Ascending aorta (tissue), 2 donors: ENCODE results near the gene MRAS. TPM values are rescaled to one million over a fixed set of nuclear protein-coding genes. Genes with fewer than 3 reads are reported as not detected.
A peak's percentile ranks its signal among the peaks of the same experiment; 100 is the strongest.

Experiments
- DNase-seq, 2 donors: peaks; one replicate each; pipeline ENCODE4 v3.0.0-alpha.2; 2019; ENCODE audit warnings: low spot score in 2 of 2
- H3K27ac ChIP-seq, 2 donors: fragments of 200-600 bp; sonication (generic); one replicate each; pipeline ENCODE4 v1.5.1; 2016 to 2017; ENCODE audit warnings: mild to moderate bottlenecking in 1 of 2
- H3K27me3 ChIP-seq: fragments of 200-600 bp; sonication (generic); one replicate; pipeline ENCODE4 v1.5.1; 2017
- H3K36me3 ChIP-seq, 2 donors: fragments of 200-600 bp; sonication (generic); one replicate each; pipeline ENCODE4 v1.5.1; 2016
- H3K4me1 ChIP-seq, 2 donors: fragments of 200-600 bp; sonication (generic); one replicate each; pipeline ENCODE4 v1.5.1; 2016 to 2017; ENCODE audit warnings: mild to moderate bottlenecking in 1 of 2
- H3K4me3 ChIP-seq, 2 donors: fragments of 200-600 bp; sonication (generic); one replicate each; pipeline ENCODE4 v1.5.1; 2016 to 2017; ENCODE audit warnings: mild to moderate bottlenecking in 1 of 2
- H3K9me3 ChIP-seq, 2 donors: fragments of 200-600 bp; sonication (generic); one replicate each; pipeline ENCODE4 v1.5.1; 2016
- CTCF ChIP-seq, 3 experiments: fragments of 200-600 bp in 2 of 3; fragments of 450-650 bp in 1 of 3; sonication (generic) in 2 of 3; IDR thresholded peaks; one replicate each; pipeline ENCODE4 v1.5.1; 2016 to 2019; ENCODE audit warnings: antibody characterized with exemption in 3 of 3, mild to moderate bottlenecking in 1 of 3, moderate library complexity in 1 of 3
- intact Hi-C: fragments of 100-400 bp; cut with DNase I; formaldehyde crosslinking; loops from one replicate; pipeline ENCODE4 v1.15.1; 2023
- total RNA-seq: library from RNA; depleted of rRNA; stranded (reverse); fragments of >200 nt; gene quantifications from one replicate; pipeline ENCODE4 v1.1.0, GENCODE V29; 2016

MRAS gene
- total RNA-seq, 1 donor from 2014 or later: 24.5 TPM

- Histone ChIP-seq H3K36me3 (no peaks in the 10 kb centered on the region), H3K4me3 (peak overlapping the region; percentile 51 to 76), H3K27me3 (no peaks in the 10 kb centered on the region), H3K9me3 (no peaks in the 10 kb centered on the region), H3K4me1 (peaks cover 3 to 6% of the 10 kb centered on the region in 2 donors), H3K27ac (peak overlapping the region; percentile 2)
- intact Hi-C loops: loop anchor here (1.0 to 5.0 kb wide), 5 partner anchors 18 to 592 kb away; partner anchors contain the start of genes ARMC8, DZIP1L and MRAS
- no peak for DNase-seq
- TF ChIP-seq CTCF (IDR thresholded peaks at IDR 0.05): no peak
Measured at GRCh38 chr3:138329984-138330293, 18.4 kb upstream of the MRAS start.

GRCh38 chr3:138331143-138331894 lies 17.1 kb upstream of the MRAS start:
- H3K9me3 ChIP-seq: no peaks in the 10 kb centered on the region
- DNase-seq: no peak
- peak in 1 of 3 experiments; percentile 10 for TF ChIP-seq CTCF (IDR thresholded peaks at IDR 0.05)
- peaks cover 3 to 6% of the 10 kb centered on the region in 2 donors for H3K4me1 ChIP-seq
- no peak overlapping the region for H3K27ac ChIP-seq
- no peaks in the 10 kb centered on the region for H3K36me3 ChIP-seq
- H3K27me3 ChIP-seq: no peaks in the 10 kb centered on the region
- H3K4me3 ChIP-seq: no peak overlapping the region
- intact Hi-C loops: loop anchor here (5.0 kb wide), 2 partner anchors 86 to 214 kb away; partner anchors contain the start of gene DZIP1L

GRCh38 chr3:138332472-138333073 lies 15.8 kb upstream of the MRAS start:
- intact Hi-C loops: loop anchor here (5.0 kb wide), 2 partner anchors 85 to 215 kb away; partner anchors contain the start of gene DZIP1L

GRCh38 chr3:138334608-138335007 lies 13.8 kb upstream of the MRAS start:
- no peaks in the 10 kb centered on the region for H3K4me1 ChIP-seq
- no peak overlapping the region for H3K4me3 ChIP-seq
- H3K9me3 ChIP-seq: no peaks in the 10 kb centered on the region
- TF ChIP-seq CTCF (IDR thresholded peaks at IDR 0.05): no peak
- intact Hi-C loops: loop anchor here (5.0 kb wide), 2 partner anchors 83 to 217 kb away; partner anchors contain the start of gene DZIP1L
- no peak overlapping the region for H3K27ac ChIP-seq
- H3K27me3 ChIP-seq: no peaks in the 10 kb centered on the region
- no peak for DNase-seq
- no peaks in the 10 kb centered on the region for H3K36me3 ChIP-seq

More at GRCh38 chr3:138332472-138333073, 15.8 kb upstream of the MRAS start:
- no peaks in the 10 kb centered on the region for H3K9me3 ChIP-seq
- no peaks in the 10 kb centered on the region for H3K36me3 ChIP-seq
- H3K27me3 ChIP-seq: no peaks in the 10 kb centered on the region
- DNase-seq: no peak
- H3K27ac ChIP-seq: no peak overlapping the region
- H3K4me3 ChIP-seq: no peak overlapping the region
- H3K4me1 ChIP-seq: peaks cover 3 to 6% of the 10 kb centered on the region in 2 donors
- peak; percentile 40 to 57 (median 55) for TF ChIP-seq CTCF (IDR thresholded peaks at IDR 0.05)

GRCh38 chr3:138336454-138336999 lies 11.9 kb upstream of the MRAS start:
- no peaks in the 10 kb centered on the region for H3K36me3 ChIP-seq
- intact Hi-C loops: no loop called here
- no peaks in the 10 kb centered on the region for H3K4me1 ChIP-seq
- no peaks in the 10 kb centered on the region for H3K9me3 ChIP-seq
- no peaks in the 10 kb centered on the region for H3K27me3 ChIP-seq
- no peak for TF ChIP-seq CTCF (IDR thresholded peaks at IDR 0.05)
- no peak for DNase-seq
- H3K27ac ChIP-seq: no peak overlapping the region
- no peak overlapping the region for H3K4me3 ChIP-seq
